MV-4-11 (cell line): ENCODE measurements around the gene URI1.
"Not testable (repeated sequence)": the region's sequence is repeated elsewhere in the genome, so short reads cannot be mapped to it uniquely, and the experiment has no call there.

Source experiments
- DNase-seq: peaks from one replicate; lab custom pipeline; 2025; lab: John Stamatoyannopoulos, UW

URI1 gene

GRCh38 chr19:29941828-29942403 is at the start of gene URI1:
Gene URI1 (plus strand): TSS chr19:29942239. CDS start chr19:29942548, 309 bp downstream.
- peak; percentile 93 for DNase-seq

GRCh38 chr19:29893606-29894284 is 48.3 kb upstream of the URI1 start:
- no peak for DNase-seq

- no peak for DNase-seq
Measured at GRCh38 chr19:29896802-29897201, 45.2 kb upstream of the URI1 start.

- DNase-seq, result no peak
Measured at GRCh38 chr19:29897466-29897865, 44.6 kb upstream of the URI1 start.

GRCh38 chr19:29904017-29904416 is 38.0 kb upstream of the URI1 start:
- DNase-seq, result no peak

- DNase-seq, result no peak
Measured at GRCh38 chr19:29908963-29909944, 32.8 kb upstream of the URI1 start.

GRCh38 chr19:29914933-29915332 is 27.1 kb upstream of the URI1 start:
- no peak for DNase-seq

- not testable (repeated sequence) for DNase-seq
Measured at GRCh38 chr19:29915832-29916231, 26.2 kb upstream of the URI1 start.

GRCh38 chr19:29917911-29918310 is 24.1 kb upstream of the URI1 start:
- no peak for DNase-seq

GRCh38 chr19:29918891-29919290 is 23.1 kb upstream of the URI1 start:
- DNase-seq, result no peak

GRCh38 chr19:29922972-29923371 is 19.1 kb upstream of the URI1 start:
- no peak for DNase-seq

- peak; percentile 45 for DNase-seq
Measured at GRCh38 chr19:29923653-29924052, 18.4 kb upstream of the URI1 start.

GRCh38 chr19:29926031-29926430 is 16.0 kb upstream of the URI1 start:
- no peak for DNase-seq

GRCh38 chr19:29926801-29927200 is 15.2 kb upstream of the URI1 start:
- DNase-seq, result no peak

GRCh38 chr19:29927944-29928625 is 14.0 kb upstream of the URI1 start:
- no peak for DNase-seq

GRCh38 chr19:29928831-29929230 is 13.2 kb upstream of the URI1 start:
- DNase-seq, result no peak

GRCh38 chr19:29934257-29934656 is 7.8 kb upstream of the URI1 start:
- DNase-seq, result no peak

GRCh38 chr19:29934781-29935180 is 7.3 kb upstream of the URI1 start:
- DNase-seq, result no peak

- DNase-seq, result no peak
Measured at GRCh38 chr19:29936409-29936808, 5.6 kb upstream of the URI1 start.

GRCh38 chr19:29939628-29940027 is 2.4 kb upstream of the URI1 start:
- no peak for DNase-seq

GRCh38 chr19:29940971-29941585 is 961 bp upstream of the URI1 start:
- no peak for DNase-seq
